Pulmonary artery endothelial cell (primary cell): ENCODE measurements around the gene TUBGCP2. TPM values are rescaled to one million over a fixed set of nuclear protein-coding genes. Genes with fewer than 3 reads are reported as not detected.

Experiments
- DNase-seq: peaks from one replicate; pipeline ENCODE4 v3.0.0-alpha.2; 2011; ENCODE audit warnings: low read depth, low spot score
- total RNA-seq: library from RNA; depleted of rRNA; stranded (reverse); fragments of >200 nt; gene quantifications from 2 replicates; pipeline ENCODE4 v1.2.3, GENCODE V29; 2014

Gene TUBGCP2, protein sequence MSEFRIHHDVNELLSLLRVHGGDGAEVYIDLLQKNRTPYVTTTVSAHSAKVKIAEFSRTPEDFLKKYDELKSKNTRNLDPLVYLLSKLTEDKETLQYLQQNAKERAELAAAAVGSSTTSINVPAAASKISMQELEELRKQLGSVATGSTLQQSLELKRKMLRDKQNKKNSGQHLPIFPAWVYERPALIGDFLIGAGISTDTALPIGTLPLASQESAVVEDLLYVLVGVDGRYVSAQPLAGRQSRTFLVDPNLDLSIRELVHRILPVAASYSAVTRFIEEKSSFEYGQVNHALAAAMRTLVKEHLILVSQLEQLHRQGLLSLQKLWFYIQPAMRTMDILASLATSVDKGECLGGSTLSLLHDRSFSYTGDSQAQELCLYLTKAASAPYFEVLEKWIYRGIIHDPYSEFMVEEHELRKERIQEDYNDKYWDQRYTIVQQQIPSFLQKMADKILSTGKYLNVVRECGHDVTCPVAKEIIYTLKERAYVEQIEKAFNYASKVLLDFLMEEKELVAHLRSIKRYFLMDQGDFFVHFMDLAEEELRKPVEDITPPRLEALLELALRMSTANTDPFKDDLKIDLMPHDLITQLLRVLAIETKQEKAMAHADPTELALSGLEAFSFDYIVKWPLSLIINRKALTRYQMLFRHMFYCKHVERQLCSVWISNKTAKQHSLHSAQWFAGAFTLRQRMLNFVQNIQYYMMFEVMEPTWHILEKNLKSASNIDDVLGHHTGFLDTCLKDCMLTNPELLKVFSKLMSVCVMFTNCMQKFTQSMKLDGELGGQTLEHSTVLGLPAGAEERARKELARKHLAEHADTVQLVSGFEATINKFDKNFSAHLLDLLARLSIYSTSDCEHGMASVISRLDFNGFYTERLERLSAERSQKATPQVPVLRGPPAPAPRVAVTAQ
- total RNA-seq, result 59.4 and 60.9 TPM in 2 replicates

DNA sequence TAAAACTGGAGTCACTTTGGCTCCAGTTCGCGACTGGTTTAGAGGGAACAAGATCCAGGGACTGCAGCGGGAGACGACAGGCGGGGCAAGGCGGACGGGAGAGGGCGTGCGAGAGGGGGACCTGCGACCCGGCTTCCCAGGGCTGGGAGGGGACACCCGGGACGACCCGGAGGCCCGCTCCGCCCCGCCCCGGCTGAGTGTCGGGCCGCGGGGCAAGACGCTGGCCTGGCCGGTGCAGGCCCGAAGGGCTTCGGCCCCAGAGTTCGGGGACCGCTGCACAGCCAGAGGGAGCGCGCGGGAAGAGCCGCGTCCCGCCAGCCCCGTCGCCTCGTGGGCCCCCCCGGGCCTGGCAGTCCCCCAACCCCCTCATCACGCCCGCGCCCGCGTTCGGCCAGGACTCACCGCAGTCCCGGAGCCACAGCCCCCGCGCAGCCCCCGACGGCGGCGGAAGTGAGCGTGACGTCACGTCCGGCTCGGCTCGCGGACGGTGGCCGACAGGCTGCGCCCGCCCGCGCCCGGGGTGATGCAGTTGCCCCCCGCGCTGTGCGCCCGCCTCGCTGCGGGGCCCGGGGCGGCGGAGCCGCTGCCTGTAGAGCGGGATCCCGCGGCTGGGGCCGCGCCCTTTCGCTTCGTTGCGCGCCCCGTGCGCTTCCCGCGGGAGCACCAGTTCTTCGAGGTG is at the start of gene TUBGCP2, which contains the start of gene ZNF511:
Gene TUBGCP2 (minus strand): TSS at position 452 of the 679 bp plus-strand sequence. CDS start 5,931 bp downstream, outside the sequence.
Gene ZNF511 (plus strand): TSS at position 494 of the 679 bp plus-strand sequence. CDS start 30 bp downstream, at position 524.
- DNase-seq, result no peak

DNA sequence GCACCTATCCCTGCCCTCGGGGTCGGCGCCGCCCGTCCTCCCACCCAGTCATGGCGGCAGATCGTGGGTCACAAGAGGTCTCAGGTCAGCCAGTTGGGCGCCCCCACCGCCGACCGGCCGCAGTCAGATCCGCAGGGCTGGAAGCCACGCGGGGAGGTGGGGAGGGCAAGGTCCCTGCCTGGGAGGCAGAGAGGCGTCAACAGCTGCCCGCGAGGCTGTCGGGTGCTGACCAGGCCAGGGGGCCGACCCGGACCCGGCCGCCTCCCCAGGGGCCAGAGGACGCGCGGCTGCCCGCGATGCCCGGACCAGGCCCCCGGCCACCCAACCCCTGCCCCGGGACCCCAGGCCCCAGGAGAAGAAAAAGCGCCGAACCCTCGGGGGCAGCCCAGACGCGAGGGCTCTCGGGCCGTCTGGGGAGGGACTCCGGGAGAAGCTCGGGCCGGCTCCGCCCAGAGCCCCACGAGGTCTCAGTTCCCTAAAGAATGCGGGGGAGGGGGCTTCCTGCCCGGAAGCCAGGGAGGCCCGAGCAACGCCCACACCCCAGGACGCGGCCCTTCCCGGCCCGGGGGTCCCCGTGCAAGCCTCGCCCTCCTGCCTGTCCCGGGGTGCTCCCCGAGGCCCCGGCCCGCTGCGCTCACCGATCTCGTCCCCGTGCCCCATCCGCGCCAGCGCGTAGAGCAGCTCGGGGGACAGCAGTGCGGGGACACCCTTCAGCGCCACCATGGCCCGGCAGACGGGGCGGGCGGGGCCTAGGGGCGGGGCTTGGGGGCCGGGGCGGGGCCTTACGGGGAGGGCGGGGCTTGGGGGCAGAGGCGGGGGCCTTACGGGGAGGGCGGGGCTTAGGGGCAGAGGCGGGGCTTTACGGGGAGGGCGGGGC is 48.9 kb upstream of the TUBGCP2 start, which contains the start of gene FUOM:
Gene FUOM (minus strand): TSS at position 735 of the 877 bp plus-strand sequence. CDS start 12 bp downstream, at position 723.
- no peak for DNase-seq

DNA sequence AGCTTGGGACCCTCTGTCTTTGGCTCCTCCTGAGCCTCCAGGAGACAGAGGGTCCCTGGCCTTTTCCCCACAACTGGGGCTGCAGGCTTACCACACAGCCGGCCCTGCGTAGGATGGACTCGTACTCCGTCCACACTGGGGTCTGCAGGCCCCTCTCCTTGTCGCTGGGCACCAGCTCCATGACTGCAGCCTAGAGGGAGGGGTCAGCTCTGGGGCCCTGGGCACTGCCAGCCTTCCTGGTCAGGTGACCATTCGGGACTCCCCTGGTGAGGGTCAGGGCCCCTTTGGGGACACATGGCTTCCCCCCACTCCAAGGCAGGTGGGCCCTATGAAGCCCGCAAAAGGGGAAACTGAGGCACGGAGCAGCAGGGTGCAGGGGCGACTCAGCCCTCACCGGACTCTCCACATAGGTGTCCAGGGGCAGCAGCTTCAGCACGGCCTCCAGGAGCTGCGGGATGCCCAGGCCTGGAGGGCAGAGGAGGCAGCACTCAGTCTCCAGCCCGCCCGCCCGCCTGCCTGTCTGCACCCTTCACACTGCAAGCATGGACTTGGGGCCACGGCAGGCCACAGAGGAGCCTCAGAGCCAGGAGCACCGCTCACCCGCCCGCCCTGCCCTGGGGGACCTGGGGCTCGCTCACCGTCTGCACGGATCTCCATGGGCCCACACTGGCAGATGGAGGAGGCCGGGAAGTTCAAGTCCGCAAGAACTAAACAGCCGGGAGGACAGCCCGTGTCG is 48.0 kb upstream of the TUBGCP2 start:
- no peak for DNase-seq

DNA sequence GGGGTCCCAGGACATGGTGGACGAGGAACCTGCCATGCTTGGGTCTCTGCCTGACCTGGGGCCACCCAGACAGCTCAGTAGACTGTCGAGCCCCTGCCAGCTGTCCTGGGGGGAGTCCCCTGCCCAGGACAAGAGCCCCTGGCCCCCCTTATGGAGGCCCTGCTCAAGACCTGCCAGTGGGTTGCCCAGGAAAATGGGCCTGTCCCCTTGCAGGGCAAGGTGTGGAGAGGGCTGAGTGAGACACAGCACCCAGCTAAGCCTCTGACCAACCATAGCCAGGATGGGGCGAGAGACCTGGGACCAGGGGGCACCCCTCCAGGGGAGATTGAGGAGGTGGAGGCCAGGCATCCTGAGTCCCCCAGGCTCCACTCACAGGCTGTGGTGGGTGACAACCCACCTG is 47.3 kb upstream of the TUBGCP2 start:
- DNase-seq, result no peak

DNA sequence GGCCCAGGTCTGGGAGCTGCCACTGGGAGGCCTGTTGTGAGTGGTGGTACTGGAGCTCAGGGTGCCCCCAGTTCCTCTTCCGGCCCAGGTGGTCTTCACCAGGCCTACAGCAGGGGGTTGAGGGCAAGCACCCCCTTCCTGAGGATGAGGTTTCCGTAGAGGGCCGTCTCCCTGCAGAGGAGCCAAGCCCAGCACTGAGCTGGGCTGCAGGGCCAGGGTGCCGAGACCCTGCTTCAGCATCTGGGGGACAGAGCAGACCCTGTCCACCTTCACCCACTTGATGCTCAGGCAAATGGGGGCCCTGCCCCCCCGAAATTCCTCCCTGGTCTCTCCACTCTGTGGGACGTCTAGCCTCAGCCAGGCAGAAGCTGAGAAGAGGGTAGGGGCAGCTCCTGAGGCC is 46.6 kb upstream of the TUBGCP2 start:
- no peak for DNase-seq

DNA sequence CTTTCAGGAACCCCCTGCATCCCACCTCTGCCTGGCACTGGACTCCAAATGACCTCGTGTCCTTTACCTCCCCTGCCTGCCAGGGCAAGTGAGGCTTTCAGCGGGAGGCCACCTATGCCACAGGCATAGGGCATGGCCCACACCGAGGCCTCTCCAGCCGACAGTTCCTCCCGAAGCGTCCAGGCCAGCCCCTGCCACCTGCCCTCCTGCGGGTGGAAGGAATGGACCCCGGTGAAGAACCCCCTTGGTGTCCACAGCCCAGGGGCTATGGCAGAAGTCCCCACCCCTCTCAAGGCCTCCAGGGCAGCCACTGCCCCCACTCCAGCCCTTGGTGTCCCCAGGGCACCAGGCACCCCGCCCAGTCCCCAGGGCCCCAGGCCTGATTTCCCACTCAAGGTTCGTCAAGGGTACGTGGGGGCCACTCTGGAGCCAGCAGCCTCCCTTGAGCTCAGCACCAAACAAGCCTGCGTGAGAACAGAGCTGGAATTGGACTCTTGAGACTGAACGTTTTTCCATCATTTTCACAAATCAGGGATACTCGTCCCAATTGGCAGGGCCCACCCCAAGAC is 46.1 kb upstream of the TUBGCP2 start:
- no peak for DNase-seq

DNA sequence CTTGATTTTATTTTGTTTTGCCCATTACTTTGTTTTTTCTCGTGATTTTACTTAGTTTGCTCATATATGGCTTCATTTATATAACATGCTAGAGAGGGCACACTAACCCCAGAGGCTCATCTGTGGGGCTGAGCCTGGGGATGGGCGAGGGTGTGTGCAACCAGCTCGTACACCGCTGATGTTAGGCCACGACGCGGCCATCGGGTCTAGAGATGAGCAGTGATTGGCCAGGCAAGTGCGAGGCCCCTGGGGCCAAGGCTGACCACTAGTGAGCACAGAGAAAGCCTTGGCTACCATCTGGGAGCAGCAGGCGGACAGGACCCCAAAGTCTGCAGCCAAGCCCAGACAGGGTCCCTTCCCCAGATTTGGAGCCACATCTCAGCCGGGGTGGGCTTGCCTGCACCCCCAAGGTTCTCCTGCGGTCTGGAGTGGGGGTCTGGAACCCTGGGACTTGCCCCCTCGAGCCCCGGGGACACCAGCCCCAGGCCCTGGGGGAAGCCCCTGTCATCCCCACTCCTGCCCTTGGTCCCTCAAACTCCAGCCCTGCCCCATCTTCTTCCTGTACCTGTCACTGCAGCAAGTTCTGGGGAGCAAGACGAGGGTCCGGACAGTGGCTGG is 45.4 kb upstream of the TUBGCP2 start:
- DNase-seq, result no peak

DNA sequence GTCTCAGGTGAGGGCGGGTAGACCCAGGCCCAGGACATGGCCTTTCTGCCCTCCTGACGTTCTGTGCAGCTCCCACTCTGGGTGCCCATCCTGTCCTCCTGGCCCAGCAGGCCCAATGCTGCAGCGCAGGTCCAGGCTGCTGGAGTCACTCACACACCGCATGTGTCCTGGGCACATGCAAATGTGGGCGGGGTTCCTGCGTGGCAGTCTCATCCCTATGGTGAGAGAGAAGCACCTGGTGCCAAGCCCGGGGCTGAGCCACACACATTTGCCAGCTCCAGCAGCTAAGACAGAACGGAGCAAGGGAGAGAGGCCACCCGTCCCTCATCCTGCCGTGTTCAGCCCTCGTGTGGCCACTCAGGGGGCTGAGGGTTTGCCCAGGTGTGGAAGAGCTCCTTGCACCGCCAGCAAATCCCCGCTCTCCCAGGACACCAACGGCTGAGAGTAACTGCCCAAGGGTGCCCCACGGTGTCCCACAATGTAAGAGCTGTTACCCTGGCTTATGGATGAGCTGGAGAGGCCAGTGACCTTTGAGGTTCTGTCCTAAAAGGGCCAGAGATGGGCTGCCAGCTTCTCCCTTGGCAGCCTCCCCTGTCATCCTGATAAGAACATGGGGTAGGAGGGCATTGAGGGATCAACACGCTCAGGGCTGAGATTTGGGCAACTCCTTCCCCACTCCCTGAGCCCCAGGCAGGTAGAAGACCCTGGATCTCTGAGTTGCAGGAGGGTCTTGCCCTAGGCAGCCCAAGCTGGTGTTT is 44.7 kb upstream of the TUBGCP2 start:
- DNase-seq, result no peak

DNA sequence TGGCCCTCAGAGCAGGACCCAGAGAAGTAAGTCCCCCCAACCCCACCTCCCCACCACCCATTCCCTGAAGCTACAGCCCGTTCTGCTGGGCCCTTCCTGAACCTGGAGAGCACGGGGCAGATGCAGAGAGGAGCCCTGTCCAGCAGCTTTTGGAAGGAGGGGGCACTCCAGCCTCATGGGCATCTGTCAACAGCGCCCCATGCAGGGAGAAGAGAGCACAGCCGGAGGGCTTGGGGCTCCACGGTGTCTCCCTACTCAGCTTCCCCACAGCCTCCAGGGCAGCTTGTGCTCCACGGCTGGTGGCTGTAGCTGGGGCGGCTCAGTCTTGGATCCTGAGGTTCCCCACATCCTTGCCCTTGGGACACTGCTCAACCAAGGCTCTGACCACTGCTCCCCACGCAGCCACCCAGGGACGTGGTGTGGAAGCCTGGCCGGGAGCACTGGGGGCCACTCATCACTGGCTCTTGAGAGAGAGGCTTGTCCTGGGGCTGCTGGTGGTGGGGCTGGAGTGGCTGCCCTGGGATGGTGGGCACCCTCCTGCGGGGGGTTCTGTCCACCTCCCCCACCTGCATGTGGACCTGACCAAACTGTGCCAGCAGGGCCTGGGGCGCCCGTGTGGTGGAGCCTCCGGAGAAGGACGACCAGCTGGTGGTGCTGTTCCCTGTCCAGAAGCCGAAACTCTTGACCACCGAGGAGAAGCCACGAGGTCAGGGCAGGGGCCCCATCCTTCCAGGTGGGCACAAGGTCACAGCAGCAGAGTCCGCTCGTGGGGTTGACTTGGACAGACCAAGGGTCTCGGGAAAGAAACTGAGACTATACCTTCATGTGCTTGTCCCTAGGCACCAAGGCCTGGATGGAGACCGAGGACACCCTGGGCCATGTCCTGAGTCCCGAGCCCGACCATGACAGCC is 43.0 kb upstream of the TUBGCP2 start:
- no peak for DNase-seq

DNA sequence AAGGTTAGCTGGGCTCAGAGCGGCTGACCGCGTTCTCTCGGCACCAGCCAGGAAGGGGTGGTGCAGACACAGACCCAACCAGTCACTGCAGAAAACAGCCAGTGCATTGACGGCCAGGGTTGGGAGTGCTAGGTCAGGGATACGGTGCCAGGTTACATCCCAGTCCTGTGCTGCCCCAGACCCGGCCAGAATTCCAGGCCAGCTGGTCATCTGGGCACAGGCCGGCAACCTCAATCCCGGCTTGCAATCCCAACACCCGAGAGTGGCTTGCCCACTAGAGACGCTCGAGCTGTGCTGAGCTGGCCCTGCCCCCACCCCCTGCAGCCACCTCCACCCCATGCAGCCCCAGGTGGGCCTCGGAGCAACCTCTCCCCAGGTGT is 42.3 kb upstream of the TUBGCP2 start:
- DNase-seq, result no peak

DNA sequence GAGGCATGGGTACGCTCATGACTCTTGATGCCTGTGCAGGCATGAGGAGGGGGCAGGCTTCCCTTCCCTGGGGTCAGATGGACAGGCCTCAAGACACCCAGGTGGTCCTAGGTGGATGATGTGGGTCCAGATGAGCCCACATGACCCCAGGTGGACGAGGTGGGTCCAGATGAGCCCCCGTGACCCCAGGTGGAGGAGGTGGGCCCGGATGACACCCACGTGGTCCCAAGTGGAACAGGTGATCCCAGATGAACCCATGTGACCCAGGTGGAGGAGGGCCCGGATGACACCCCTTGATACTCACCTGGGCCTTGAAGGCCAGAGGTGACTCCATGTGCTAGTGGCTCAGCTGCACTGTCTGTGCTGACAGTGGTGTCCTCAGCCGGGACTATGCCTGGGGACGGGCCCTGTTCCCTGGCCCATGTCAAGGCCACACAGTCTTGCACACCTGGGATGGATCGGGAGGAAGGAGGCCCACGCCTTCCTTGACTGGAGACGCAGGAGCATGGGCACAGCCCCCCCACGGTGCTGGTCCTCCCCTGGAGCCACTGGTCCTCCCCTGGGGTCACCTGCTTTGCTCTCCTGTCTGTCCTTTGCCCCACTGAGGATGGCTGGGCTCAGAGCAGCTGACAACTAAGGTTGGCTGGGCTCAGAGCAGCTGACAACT is 41.7 kb upstream of the TUBGCP2 start:
- no peak for DNase-seq

DNA sequence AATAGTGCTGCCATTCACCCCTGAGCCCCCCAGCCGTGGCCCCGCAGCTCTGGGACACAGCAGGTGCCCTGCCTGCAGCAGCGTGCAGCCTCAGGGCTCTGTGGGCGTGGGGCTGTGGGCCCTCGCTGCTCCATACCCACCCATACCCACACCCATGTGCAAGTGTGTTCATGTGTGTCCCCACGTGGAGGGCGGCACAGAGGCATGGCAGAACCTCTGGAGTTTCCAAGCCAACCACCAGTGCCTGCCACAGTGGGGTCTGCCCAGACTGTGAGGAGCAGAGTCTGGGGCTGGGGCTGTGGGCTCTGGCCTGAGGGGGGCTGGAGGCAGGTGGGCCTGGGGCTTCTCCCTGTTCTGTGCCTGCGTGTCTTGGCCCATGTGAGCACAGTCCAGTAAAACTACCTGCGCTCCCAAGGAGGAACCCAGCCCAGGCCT is 40.9 kb upstream of the TUBGCP2 start:
- DNase-seq, result no peak

DNA sequence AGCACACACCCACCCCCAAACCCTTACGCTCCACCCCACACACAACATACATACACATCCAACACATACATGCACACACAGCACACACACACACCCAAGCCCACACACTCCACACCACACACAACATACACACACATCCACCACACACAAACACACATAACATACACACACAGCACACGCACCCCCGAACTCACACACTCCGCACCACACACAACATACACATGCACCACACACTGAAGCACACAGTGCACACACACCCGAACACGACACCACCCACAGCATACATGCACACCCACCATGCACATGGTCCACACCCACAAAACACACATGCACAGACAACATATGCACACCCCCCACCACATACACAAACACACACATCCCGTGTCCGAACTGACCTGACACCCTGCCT is 40.5 kb upstream of the TUBGCP2 start:
- DNase-seq, result no peak

DNA sequence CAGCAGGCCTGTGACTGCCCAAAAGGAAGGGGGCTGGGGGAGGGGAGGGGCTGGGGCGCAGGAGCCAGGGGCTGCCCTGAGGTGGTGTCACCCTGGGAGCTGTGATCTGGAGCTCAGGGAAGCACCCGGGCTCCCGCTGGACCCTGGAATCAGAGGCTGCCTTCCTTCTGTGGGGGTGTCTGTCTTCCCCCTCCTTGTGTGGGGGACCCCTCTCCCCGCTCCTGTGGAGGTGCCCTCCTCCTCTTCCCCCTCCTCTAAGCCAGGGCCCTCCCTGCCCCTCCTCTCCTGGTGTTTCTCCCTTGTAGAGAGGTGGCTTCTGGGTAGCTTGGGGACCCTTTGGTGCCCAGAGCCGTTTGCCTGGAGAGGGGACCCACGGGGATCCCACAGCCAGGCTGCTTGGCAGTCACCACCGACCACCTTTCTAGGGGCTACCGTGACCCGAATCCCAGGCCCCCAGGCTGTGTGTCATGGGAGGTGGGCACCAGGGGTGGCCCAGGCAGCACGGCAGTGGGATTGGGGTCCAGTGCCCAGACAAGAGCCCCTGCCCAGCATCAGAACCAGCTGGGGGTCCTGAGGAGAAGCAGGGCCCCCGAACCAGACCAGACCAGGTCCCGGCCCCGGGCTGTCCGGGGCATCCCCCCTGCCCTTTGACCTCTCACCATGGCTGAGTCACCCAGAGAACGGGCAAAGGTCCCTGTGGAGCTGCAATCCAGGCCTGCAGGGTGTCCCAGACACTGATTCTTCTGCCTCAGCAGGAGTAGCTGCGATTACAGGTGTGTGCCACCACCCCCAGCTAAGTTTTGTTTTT is 39.2 kb upstream of the TUBGCP2 start:
- no peak for DNase-seq

DNA sequence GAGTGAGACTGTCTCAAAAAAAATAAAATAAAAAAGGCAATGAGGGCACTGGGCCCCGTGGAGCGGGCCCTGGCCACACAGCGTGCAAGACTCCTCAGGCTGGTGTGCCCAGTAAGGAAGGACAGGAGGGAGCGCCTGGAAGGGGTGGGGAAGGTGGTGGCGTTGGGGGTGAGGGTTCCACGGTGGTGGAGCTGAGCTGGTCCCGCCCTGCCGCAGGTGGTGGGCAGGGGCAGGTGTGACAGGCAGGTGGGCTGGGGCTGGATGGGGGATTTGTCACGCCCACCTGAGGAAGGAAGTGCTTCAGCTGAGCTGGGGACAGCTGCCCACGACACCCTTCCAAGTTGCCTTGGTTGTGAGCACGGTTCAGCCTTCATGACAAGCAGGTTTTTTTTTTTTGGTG is 37.7 kb upstream of the TUBGCP2 start:
- DNase-seq, result no peak

DNA sequence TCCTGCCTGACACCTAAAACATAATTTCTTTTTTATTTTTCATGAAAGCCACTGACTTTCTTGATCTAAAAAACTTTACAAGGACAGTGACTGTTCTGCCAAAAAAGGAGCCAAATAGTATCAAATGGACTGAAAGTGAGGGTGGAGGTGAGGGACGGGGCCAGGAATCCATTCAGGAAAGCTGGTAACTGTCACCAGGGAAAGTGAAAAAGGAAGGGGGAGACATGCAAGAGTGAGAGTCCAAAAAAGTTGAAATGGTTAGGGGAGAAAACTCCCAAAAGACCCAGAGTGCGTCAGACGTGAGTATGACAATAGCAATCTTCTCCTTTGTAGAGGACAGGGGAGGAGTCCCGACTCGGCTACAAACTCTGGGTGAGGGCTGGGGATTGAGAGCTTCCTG is 35.6 kb upstream of the TUBGCP2 start:
- DNase-seq, result no peak
